DOHH2 (cell line): ENCODE measurements around the gene LRRC32.

Source experiments
- EZH2phosphoT487 ChIP-seq: fragments of 200-600 bp; sonication (generic); IDR thresholded peaks from 2 replicates; pipeline ENCODE4 v1.6.1; 2017; ENCODE audit warnings: borderline replicate concordance, mild to moderate bottlenecking, antibody characterized with exemption, low read length, moderate library complexity, mixed read lengths
- TF ChIP-seq, protein P1 (sequence below): fragments of 200-600 bp; sonication (generic); IDR thresholded peaks from one replicate; pipeline ENCODE4 v1.5.1; 2014; ENCODE audit warnings: antibody characterized with exemption, mild to moderate bottlenecking, low read depth, low read length; ENCODE audit not compliant: poor library complexity, severe bottlenecking

DNA sequence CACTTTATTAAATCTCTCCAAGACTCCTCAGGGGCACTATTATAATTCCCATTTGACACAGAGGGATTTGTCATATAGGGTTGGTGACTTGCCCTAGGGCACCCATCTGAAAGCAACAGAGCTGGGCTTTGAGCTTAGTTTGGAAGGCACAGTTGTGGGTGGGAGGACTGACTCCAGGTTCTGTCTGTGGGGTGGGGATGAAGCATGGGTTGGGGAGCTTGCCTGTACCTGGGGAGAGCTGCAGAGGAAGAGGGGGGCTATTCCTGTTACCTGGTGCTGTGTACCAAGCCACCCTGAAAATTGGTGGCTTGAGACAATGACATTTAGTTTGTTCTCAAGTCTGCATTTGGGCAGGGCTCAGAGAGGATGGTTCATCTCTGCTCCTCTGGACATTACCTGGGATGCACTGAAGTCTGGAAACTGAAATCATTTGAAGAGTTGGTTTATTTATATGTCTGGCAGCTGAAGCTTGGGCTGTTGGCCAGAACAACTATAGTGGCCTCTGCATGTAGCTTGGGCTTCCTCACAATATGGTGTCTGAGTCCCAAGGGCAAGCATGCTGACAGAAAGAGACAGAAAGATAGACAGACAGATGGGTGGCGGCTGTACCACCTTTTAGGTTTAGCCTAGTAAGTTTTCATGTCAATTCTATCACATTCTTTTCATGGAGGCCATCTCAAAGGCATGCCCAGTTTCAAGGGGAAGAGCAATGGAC, 44.9 kb downstream of the LRRC32 start:
- TF ChIP-seq, protein P1, sequence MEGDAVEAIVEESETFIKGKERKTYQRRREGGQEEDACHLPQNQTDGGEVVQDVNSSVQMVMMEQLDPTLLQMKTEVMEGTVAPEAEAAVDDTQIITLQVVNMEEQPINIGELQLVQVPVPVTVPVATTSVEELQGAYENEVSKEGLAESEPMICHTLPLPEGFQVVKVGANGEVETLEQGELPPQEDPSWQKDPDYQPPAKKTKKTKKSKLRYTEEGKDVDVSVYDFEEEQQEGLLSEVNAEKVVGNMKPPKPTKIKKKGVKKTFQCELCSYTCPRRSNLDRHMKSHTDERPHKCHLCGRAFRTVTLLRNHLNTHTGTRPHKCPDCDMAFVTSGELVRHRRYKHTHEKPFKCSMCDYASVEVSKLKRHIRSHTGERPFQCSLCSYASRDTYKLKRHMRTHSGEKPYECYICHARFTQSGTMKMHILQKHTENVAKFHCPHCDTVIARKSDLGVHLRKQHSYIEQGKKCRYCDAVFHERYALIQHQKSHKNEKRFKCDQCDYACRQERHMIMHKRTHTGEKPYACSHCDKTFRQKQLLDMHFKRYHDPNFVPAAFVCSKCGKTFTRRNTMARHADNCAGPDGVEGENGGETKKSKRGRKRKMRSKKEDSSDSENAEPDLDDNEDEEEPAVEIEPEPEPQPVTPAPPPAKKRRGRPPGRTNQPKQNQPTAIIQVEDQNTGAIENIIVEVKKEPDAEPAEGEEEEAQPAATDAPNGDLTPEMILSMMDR, result no peak
- TF ChIP-seq EZH2phosphoT487, result no peak
